GM12878 (cell line): ENCODE data around the gene GPR173.

Source experiments
- ATF7 ChIP-seq: fragments of 450-650 bp; IDR thresholded peaks from 2 replicates; pipeline ENCODE4 v1.6.1; 2016; ENCODE audit warnings: low read depth, mild to moderate bottlenecking
- BHLHE40 ChIP-seq, 2 experiments: fragments of 450-650 bp in 1 of 2; IDR thresholded peaks; 2 replicates each; pipeline ENCODE4 v1.6.1; 2011 to 2017; ENCODE audit warnings: low read depth in 2 of 2, borderline replicate concordance in 1 of 2, improper control_type of control experiment in 1 of 2, low read length in 1 of 2, mild to moderate bottlenecking in 1 of 2
- CHD2 ChIP-seq: IDR thresholded peaks from 2 replicates; pipeline ENCODE4 v1.6.1; 2011; ENCODE audit warnings: low read depth, low read length, improper control_type of control experiment, borderline replicate concordance
- MEF2A ChIP-seq: IDR thresholded peaks from 2 replicates; pipeline ENCODE4 v1.6.1; 2011; ENCODE audit warnings: low read depth, mild to moderate bottlenecking, low read length, moderate library complexity; ENCODE audit not compliant: insufficient read depth
- POU2F2 ChIP-seq: IDR thresholded peaks from 3 replicates; pipeline ENCODE4 v1.6.1; 2011; ENCODE audit warnings: low read depth, mild to moderate bottlenecking, low read length, borderline replicate concordance

DNA sequence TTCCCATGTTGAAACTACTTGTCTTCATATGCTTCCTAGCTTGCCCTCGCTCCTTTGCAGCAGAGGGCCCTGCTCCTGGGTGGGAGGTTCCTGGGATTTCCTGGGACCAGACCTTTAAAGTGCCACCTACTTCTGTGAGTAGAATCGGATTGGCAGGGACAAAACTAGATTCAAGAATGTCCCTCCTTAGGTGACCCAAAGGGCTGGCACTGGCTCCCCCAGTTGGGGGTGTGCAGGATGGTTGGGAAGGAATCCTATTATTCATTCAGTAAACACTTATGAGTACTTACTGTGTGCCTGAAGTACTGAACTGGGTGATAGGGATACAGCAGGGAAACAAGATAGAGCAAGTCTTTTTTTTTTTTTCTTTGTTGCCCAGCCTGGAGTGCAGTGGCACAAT lies 42.8 kb downstream of the GPR173 start:
- TF ChIP-seq BHLHE40 (IDR thresholded peaks at IDR 0.05; ENCODE audit: borderline replicate concordance in 1 of 2, low read depth in 2 of 2, low read length in 1 of 2), result no peak
- TF ChIP-seq ATF7, result no peak
- no peak for TF ChIP-seq MEF2A
- no peak for TF ChIP-seq CHD2
- no peak for TF ChIP-seq POU2F2
